GM18498 (cell line): ENCODE results near the gene ADAD2.
"Not testable (repeated sequence)": the region's sequence is repeated elsewhere in the genome, so short reads cannot be mapped to it uniquely, and the experiment has no call there.

ENCODE experiments used
- ATAC-seq: cut with Tn5 transposase; IDR thresholded peaks from one replicate; pipeline ENCODE4 v1.9.1; 2021; ENCODE audit warnings: mild to moderate bottlenecking, moderate library complexity; ENCODE audit not compliant: unreplicated experiment

Gene ADAD2

DNA sequence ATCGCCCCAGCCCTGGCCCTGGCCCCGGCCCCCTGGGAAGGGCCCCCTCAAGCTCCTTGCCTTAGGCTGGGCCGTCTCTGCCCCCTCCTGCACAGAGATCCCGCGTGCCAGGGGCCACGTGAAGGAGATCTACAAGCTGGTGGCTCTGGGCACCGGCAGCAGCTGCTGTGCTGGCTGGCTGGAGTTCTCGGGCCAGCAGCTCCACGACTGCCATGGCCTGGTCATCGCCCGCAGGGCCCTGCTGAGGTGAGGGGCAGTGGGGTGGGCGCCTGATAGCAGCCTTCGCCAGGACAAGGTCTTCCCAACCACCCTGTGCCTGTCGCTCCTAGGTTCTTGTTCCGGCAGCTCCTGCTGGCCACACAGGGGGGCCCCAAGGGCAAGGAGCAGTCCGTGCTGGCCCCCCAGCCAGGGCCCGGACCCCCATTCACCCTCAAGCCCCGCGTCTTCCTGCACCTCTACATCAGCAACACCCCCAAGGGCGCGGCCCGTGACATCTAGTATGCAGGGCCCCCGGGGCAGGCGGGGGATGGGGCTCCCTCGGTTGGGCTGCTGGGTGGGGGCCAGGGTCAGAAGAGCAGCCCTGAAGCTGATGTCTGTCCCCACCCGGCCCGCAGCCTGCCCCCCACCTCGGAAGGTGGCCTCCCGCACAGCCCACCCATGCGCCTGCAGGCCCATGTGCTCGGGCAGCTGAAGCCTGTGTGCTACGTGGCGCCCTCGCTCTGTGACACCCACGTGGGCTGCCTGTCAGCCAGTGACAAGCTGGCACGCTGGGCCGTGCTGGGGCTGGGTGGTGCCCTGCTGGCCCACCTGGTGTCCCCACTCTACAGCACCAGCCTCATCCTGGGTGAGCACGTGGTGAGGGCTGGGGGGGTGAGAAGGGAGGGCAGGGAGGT, 4.5 kb downstream of the ADAD2 start:
- no peak for ATAC-seq

DNA sequence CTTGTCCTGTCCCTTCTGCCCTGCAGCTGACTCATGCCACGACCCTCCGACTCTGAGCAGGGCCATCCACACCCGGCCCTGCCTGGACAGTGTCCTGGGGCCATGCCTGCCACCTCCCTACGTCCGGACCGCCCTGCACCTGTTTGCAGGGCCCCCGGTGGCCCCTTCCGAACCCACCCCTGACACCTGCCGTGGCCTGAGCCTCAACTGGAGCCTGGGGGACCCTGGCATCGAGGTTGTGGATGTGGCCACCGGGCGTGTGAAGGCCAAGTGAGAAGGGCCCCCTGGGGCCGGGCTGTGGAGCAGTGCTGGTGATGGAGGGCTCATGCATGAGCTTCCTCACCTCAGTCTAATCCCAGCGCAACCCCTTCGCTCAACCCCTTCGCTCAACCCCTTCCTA, 5.1 kb downstream of the ADAD2 start:
- ATAC-seq: no peak

DNA sequence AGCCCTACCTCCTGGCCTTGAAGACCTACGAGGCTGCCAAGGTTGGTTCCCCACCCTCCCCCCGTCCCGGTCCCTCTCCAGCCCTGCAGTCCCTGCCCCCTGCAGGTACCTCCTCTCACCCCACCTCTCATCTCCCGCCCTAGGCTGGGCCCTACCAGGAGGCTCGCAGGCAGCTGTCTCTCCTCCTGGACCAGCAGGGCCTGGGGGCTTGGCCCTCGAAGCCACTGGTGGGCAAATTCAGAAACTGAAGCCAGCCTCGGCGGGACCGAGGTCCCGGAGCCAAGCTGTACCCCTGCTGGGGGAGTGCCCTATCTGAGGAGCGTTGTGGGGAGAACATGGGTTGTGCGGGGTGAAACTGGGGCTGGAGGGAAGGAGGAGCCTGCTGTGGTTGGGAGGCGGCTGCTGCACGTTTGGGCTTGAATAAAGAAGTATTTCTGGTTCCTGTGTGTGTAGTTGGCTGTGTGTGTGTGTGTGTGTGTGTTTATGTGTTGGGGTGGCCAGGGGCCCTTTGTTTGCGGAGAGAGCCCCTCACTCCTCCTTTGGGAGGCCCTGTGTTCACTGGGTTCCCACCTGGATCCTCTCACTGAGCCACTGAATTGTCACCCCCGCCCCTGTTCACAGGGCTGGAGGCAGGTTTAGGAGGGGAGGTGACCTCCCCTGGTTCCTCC, 5.9 kb downstream of the ADAD2 start:
- ATAC-seq: no peak

GRCh38 chr16:84197466-84198128, 6.6 kb downstream of the ADAD2 start:
- ATAC-seq: no peak

DNA sequence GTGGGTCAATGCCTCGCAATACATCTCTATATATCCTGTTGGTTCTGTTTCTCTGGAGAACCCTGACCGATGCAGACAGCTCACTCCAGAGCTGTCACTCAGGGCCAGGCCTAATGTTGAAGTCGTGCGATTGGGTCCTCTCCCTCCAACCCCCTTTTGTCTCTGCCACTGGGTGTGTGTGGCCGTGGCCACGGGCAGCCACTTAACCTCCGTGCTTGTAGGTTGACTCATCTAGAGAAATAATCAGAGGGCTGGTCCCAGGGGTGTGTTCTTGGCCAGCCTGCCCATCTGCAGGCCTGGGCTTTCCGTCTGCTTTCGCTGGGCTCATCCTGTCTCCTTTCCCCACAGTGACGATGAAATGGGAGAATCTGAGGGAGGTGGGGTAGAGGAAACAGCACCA, 7.4 kb downstream of the ADAD2 start:
- ATAC-seq: no peak

- no peak for ATAC-seq
Measured at GRCh38 chr16:84199097-84199496, 8.1 kb downstream of the ADAD2 start.

- ATAC-seq: no peak
Measured at GRCh38 chr16:84199861-84200260, 8.9 kb downstream of the ADAD2 start.

- not testable (repeated sequence) for ATAC-seq
Measured at GRCh38 chr16:84204551-84204950, 13.6 kb downstream of the ADAD2 start.

- ATAC-seq: not testable (repeated sequence)
Measured at GRCh38 chr16:84205123-84205522, 14.2 kb downstream of the ADAD2 start.

DNA sequence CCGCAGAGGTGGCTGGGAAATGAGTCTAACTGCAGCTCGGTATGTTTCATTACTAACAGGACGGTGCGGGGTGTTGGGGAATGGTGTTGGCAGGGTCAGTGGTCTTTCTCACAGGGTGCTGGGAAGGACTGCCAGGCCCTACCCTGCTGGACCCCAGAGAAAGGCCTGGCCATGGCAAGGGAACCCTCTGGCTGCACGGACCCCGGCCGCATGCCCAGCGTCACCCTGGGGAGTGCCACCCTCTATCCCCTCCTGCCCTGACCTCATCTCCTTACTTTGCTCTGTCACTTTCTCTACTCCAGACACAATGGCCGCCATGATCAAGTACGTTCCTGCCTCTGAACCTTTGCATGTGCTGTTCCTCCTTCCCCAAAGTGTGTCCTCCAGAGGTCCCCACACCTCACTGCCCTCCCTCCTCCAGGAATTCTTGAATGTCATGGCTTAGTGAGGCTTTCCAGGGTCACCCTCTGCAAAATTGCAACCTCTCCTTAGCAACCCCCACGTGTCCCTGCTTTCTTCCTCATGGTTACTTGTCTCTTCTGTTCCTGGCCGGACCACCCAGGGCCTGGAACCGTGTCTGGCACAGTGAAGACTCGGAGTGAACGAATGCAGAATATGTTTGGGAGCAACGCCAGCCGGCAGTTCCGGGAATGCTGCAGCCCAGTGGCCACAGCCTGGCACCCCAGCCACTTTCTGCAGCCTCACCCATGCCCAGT, 15.2 kb downstream of the ADAD2 start:
- no peak for ATAC-seq

DNA sequence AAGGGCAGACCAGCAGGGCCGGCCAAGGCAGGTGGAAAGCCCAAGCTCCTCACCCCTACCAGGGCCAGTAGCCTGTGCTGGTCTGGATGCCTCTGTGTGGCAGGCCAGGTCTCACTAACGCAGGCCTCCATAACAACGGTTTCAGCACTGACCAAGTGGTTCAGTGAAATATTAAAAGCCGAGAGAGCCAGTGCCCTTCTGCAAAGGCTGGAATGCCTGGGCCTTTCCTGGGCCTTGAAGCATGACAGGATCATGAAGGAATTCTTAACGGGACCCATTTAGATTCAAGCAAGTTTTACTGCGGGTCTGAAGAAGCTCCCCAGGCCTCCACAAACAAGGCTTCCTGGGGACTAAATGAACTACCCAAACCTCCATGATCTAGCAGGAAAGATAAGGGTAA, 16.3 kb downstream of the ADAD2 start:
- ATAC-seq: no peak

GRCh38 chr16:84207879-84208278, 16.9 kb downstream of the ADAD2 start:
- ATAC-seq: no peak

DNA sequence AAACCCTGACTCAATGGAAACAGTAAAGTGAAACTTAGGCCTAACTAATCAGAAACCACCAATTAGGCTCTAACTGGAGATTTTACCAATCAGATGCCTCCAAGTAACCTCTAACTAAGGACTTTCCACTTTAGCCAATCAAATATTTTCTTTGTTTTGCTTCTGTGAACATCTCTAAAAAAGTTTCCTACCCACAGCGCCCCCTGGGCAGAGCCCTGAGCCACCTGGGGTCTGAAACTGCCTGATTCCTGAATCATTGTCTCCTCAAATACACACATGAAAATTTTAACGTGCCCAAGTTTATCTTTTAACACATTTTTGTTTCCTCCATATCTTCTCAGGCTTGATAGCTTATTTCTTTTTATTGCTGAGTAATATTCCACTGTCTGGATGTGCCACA, 19.0 kb downstream of the ADAD2 start:
- ATAC-seq: no peak

- no peak for ATAC-seq
Measured at GRCh38 chr16:84212154-84212553, 21.2 kb downstream of the ADAD2 start.

GRCh38 chr16:84212631-84213030, 21.7 kb downstream of the ADAD2 start:
- ATAC-seq: no peak

DNA sequence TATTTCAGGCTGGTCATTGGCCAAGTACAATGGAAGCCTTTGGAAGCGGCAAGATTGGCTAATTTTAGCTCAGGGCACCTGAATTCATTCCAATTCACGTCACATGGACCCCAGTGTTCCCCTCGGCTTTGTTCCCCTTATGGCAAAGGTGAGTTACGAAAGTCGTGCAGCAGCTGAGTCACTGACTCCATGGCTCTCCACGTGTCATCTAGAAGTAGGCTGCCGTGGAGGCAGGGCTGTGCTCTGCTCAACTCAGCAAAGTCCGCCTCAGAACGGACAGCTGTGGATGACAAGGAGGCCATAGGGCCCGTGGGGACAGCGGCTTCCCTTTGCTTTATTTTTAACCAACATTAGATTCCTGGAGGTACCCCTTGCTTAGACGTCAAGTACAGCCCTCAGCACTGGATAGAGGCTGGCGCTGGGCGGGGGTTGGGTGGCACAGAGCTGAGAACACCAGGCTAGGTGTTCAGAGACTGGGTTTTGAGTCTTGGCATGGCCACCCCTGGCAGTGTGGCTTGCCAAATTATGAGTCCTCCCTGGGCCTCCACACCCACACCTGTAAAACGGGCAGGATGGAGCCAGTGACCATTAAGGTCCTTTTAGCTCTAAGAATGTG, 23.6 kb downstream of the ADAD2 start:
- ATAC-seq: no peak

- no peak for ATAC-seq
Measured at GRCh38 chr16:84215531-84215930, 24.6 kb downstream of the ADAD2 start.

GRCh38 chr16:84216144-84216543, 25.2 kb downstream of the ADAD2 start:
- not testable (repeated sequence) for ATAC-seq

DNA sequence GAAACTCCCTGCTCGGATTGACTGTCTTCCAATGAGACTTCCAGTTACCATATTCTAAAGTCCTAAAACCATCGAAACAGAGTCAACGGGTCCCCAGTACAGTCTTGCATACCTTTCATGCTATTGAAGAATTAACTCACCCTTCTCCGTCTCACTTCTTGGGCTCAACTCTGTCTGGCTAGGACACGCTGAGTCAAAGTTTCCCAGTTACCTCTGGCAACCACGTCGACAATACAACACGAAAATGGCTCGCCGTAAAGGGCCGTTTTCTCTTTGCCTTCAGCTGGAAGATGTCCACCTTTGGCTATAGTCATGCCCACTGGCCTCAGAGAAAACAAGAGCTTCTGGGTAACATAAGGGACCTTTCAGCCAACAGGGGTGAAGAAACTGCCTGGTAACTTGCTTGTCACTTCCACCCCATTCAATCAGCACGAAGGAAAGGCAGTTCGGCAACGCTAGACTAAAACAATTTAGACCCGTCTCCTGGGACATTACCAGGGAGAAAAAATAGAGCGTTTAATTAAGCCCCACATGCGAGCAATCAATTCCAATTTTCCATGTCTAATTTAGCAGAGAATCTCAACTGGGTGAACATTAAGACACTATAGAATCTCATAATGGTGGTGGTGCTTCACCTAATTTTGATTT, 27.3 kb downstream of the ADAD2 start:
- ATAC-seq: no peak

- ATAC-seq: no peak
Measured at GRCh38 chr16:84218956-84219355, 28.0 kb downstream of the ADAD2 start.
